Peyer's patch (tissue), 4 donors: ENCODE results near the gene TTC28.

ENCODE experiments used
- CTCF ChIP-seq, 6 experiments: fragments of 450-650 bp in 4 of 6; fragments of 200-600 bp in 2 of 6; sonication (generic) in 1 of 6; IDR thresholded peaks; one replicate each; pipeline ENCODE4 v1.5.1; 2017 to 2019; ENCODE audit warnings: antibody characterized with exemption in 6 of 6, mild to moderate bottlenecking in 3 of 6, moderate library complexity in 1 of 6
- POLR2A ChIP-seq, 2 donors: fragments of 450-650 bp; IDR thresholded peaks; one replicate each; pipeline ENCODE4 v1.5.1; 2017; ENCODE audit warnings: antibody characterized with exemption in 2 of 2, mild to moderate bottlenecking in 2 of 2, moderate library complexity in 2 of 2

GRCh38 chr22:28670756-28671155 is 8.9 kb downstream of the TTC28 start:
- TF ChIP-seq CTCF (IDR thresholded peaks at IDR 0.05) (no peak), POLR2A (IDR thresholded peaks at IDR 0.05) (no peak)
